K562 (cell line): ENCODE data around the gene TLR5. TPM values are rescaled to one million over a fixed set of nuclear protein-coding genes. Genes with fewer than 3 reads are reported as not detected.
A peak's percentile ranks its signal among the peaks of the same experiment; 100 is the strongest.

Experiments used
- ATAC-seq: fragments of 200-7000 bp; cut with Tn5 transposase; 3 replicates; pipeline ENCODE4 v1.9.1; 2020; ENCODE audit warnings: moderate library complexity
- BruUV-seq: library from RNA; stranded (reverse); fragments of 400-500 nt; replicated peaks from 2 replicates; lab custom pipeline; 2021; lab: Mats Ljungman, UMichigan
- CTCF ChIA-PET: fragments of 300-600 bp; formaldehyde crosslinking; extraction: SDS; loops from one replicate; lab custom pipeline; 2021; ENCODE audit warnings: low intra/inter-chr PET ratio; lab: Yijun Ruan, JAX
- POLR2A ChIA-PET: fragments of 300-600, 350-650 bp; sonication (Branson Sonifier 250); formaldehyde crosslinking; extraction: SDS; loops from one replicate; lab custom pipeline; 2021; ENCODE audit warnings: antibody characterized with exemption, inconsistent platforms; lab: Yijun Ruan, JAX
- DNase-seq, 4 experiments: peaks; one replicate each; pipeline versions ENCODE4 v3.0.0 to v3.0.0-alpha.2; 2011 to 2018; ENCODE audit warnings: low spot score in 3 of 4, mixed read lengths in 3 of 4; ENCODE audit errors: extremely low read depth in 1 of 4
- FAIRE-seq: peaks from 2 replicates; lab custom pipeline; 2011; peaks lifted over from hg19 to GRCh38; lab: Jason Lieb, UNC
- H2AFZ ChIP-seq: 2 replicates; pipeline ENCODE4 v1.6.0; 2011; ENCODE audit warnings: low read depth, low read length, control low read depth, inconsistent platforms
- H3K27ac ChIP-seq: fragments of 200-600 bp; 3 replicates; pipeline ENCODE4 v1.8.0; 2011; ENCODE audit warnings: low read depth, mild to moderate bottlenecking, control low read depth, inconsistent platforms, low read length, moderate library complexity, mixed read lengths; ENCODE audit errors: extremely low read depth
- H3K27me3 ChIP-seq, 2 experiments: fragments of 300-600 bp in 1 of 2; 2 replicates in 1 of 2; 3 replicates in 1 of 2; pipeline versions ENCODE4 v1.6.0 to v1.8.0; 2011; ENCODE audit warnings: inconsistent platforms in 2 of 2, low read length in 2 of 2, mild to moderate bottlenecking in 1 of 2, mixed read lengths in 1 of 2, moderate library complexity in 1 of 2; ENCODE audit not compliant: control insufficient read depth in 2 of 2, insufficient read depth in 2 of 2
- H3K36me3 ChIP-seq: fragments of 300-600 bp; 3 replicates; pipeline ENCODE4 v1.8.0; 2011; ENCODE audit warnings: mild to moderate bottlenecking, low read length, inconsistent platforms; ENCODE audit not compliant: control insufficient read depth, insufficient read depth
- H3K4me1 ChIP-seq, 2 experiments: fragments of 200-600 bp in 1 of 2; replicated peaks in 1 of 2; 2 replicates in 1 of 2; 3 replicates in 1 of 2; pipeline versions ENCODE4 v1.5.1 to v1.8.0; 2011; ENCODE audit warnings: inconsistent platforms in 2 of 2, low read length in 2 of 2, mild to moderate bottlenecking in 1 of 2, mixed read lengths in 1 of 2, moderate library complexity in 1 of 2; ENCODE audit not compliant: control insufficient read depth in 2 of 2, insufficient read depth in 2 of 2
- H3K4me2 ChIP-seq: 2 replicates; pipeline ENCODE4 v1.6.1; 2011; ENCODE audit warnings: low read length, control low read depth, inconsistent platforms, mixed read lengths; ENCODE audit not compliant: insufficient read depth
- H3K4me3 ChIP-seq: fragments of 200-600 bp; sonication (generic), shearing (Covaris generic); 2 replicates; pipeline ENCODE4 v1.5.1; 2016; ENCODE audit warnings: control low read depth, inconsistent platforms
- H3K79me2 ChIP-seq: fragments of 200-600 bp; 3 replicates; pipeline ENCODE4 v1.8.0; 2011; ENCODE audit warnings: low read length, inconsistent platforms; ENCODE audit not compliant: control insufficient read depth, insufficient read depth
- H3K9ac ChIP-seq, 2 experiments: 2 replicates each; pipeline versions ENCODE4 v1.6.0 to v1.6.1; 2011; ENCODE audit warnings: low read depth in 2 of 2, low read length in 2 of 2, control low read depth in 1 of 2, inconsistent platforms in 1 of 2, mild to moderate bottlenecking in 1 of 2, mixed read lengths in 1 of 2; ENCODE audit not compliant: insufficient read depth in 1 of 2
- H3K9me1 ChIP-seq: one replicate; pipeline ENCODE4 v1.6.0; 2011; ENCODE audit warnings: inconsistent platforms, mild to moderate bottlenecking, low read length, moderate library complexity; ENCODE audit not compliant: control insufficient read depth, insufficient read depth
- H3K9me3 ChIP-seq: replicated peaks from 2 replicates; pipeline ENCODE4 v1.5.1; 2011; ENCODE audit warnings: low read depth, low read length, inconsistent platforms; ENCODE audit not compliant: control insufficient read depth, insufficient read depth
- H4K20me1 ChIP-seq: replicated peaks from 2 replicates; pipeline ENCODE4 v1.6.1; 2011; ENCODE audit warnings: low read length, inconsistent platforms, mixed read lengths; ENCODE audit not compliant: control insufficient read depth, insufficient read depth
- ARID2 ChIP-seq: fragments of 450-650 bp; IDR thresholded peaks from 2 replicates; pipeline ENCODE4 v1.6.1; 2017; ENCODE audit warnings: antibody characterized with exemption, mild to moderate bottlenecking
- DACH1 ChIP-seq: fragments of 450-650 bp; IDR thresholded peaks from 2 replicates; pipeline ENCODE4 v1.6.1; 2018; ENCODE audit not compliant: partially characterized antibody
- DEAF1 ChIP-seq: fragments of 450-650 bp; formaldehyde crosslinking; IDR thresholded peaks from 2 replicates; pipeline ENCODE4 v1.4.0; 2020; ENCODE audit warnings: mild to moderate bottlenecking, moderate library complexity
- HDAC6 ChIP-seq: IDR thresholded peaks from 2 replicates; pipeline ENCODE4 v1.6.1; 2012; ENCODE audit warnings: low read depth, mild to moderate bottlenecking, control low read depth, inconsistent platforms, low read length, moderate library complexity
- MAZ ChIP-seq, 2 experiments: fragments of 450-650 bp in 1 of 2; sonication (generic) in 1 of 2; formaldehyde crosslinking; IDR thresholded peaks in 1 of 2; conservative IDR thresholded peaks in 1 of 2; 2 replicates each; pipeline versions ENCODE4 v1.4.0 to v1.5.0; 2020; ENCODE audit warnings: mild to moderate bottlenecking in 1 of 2, missing genetic modification reagents in 1 of 2
- MEIS2 ChIP-seq: fragments of 450-650 bp; IDR thresholded peaks from 2 replicates; pipeline ENCODE4 v1.6.1; 2014; ENCODE audit warnings: mild to moderate bottlenecking; ENCODE audit not compliant: partially characterized antibody
- NCOA4 ChIP-seq: fragments of 450-650 bp; IDR thresholded peaks from 2 replicates; pipeline ENCODE4 v1.6.1; 2018; ENCODE audit warnings: mild to moderate bottlenecking; ENCODE audit not compliant: partially characterized antibody
- RCOR1 ChIP-seq, 2 experiments: IDR thresholded peaks; 2 replicates each; pipeline ENCODE4 v1.6.1; 2012; ENCODE audit warnings: low read depth in 2 of 2, low read length in 2 of 2, borderline replicate concordance in 1 of 2, improper control_type of control experiment in 1 of 2
- REST ChIP-seq, 2 experiments: fragments of 450-650 bp; formaldehyde crosslinking in 1 of 2; IDR thresholded peaks; 2 replicates each; pipeline versions ENCODE4 v1.4.0 to v1.6.1; 2014 to 2020; ENCODE audit warnings: mild to moderate bottlenecking in 2 of 2, borderline replicate concordance in 1 of 2, low read depth in 1 of 2
- SMARCB1 ChIP-seq: IDR thresholded peaks from 2 replicates; pipeline ENCODE4 v1.6.1; 2011; ENCODE audit warnings: improper control_type of control experiment, low read depth; ENCODE audit not compliant: insufficient read length
- SRSF7 ChIP-seq: fragments of 200-400 bp; formaldehyde crosslinking; optimal IDR thresholded peaks from 2 replicates; pipeline ENCODE3; 2017; ENCODE audit warnings: mild to moderate bottlenecking, low read depth, low read length
- ZNF143 ChIP-seq: sonication (generic); formaldehyde crosslinking; IDR thresholded peaks from 2 replicates; pipeline ENCODE4 v1.9.0; 2022; ENCODE audit warnings: mild to moderate bottlenecking, missing genetic modification reagents
- ZNF717 ChIP-seq: fragments of 250-450 bp; sonication (Bioruptor Pico); IDR thresholded peaks from 2 replicates; pipeline ENCODE4 v1.5.0; 2021
- WGBS: fragments of 100-300 bp; shearing (Covaris generic); methylation state at CpG from one replicate; pipeline ENCODE4 v1.1.6; 2016; ENCODE audit warnings: low coverage, mixed read lengths; ENCODE audit not compliant: insufficient coverage; ENCODE audit errors: missing lambda C conversion rate; 5-methylcytosine and 5-hydroxymethylcytosine counted together
- in situ Hi-C: fragments of 300-500 bp; cut with MboI; formaldehyde crosslinking; loops from 4 replicates; pipeline ENCODE4 v1.15.0; 2018; ENCODE audit warnings: inconsistent platforms, mixed read lengths
- intact Hi-C: fragments of 100-400 bp; cut with micrococcal nuclease; formaldehyde crosslinking; loops from 2 replicates; pipeline ENCODE4 v1.14.2; 2022
- polyA plus RNA-seq, 8 experiments: library from polyadenylated mRNA; depleted of rRNA in 4 of 8; stranded (reverse) in 5 of 8; unstranded in 3 of 8; fragments of >200 nt; fragmentation: Nextera tagmentation in 2 of 8; fragmentation: Illumina TruSeq in 1 of 8; extraction: Ambion mirVana in 2 of 8; extraction: Trizol in 1 of 8; gene quantifications; 2 replicates each; pipeline versions ENCODE4 v1.2.1 to v1.2.3, GENCODE V29; 2011 to 2014; ENCODE audit warnings: inconsistent platforms in 1 of 8, missing spikeins in 1 of 8
- total RNA-seq, 7 experiments: library from RNA; depleted of rRNA in 6 of 7; stranded (reverse); fragments of >200 nt in 6 of 7; fragmentation: Illumina TruSeq in 2 of 7; extraction: Trizol in 2 of 7; gene quantifications; 2 replicates each; pipeline versions ENCODE4 v1.2.1 to v1.2.3, GENCODE V29; 2011 to 2021; ENCODE audit warnings: low replicate concordance in 1 of 7

TLR5 gene
- total and polyA plus RNA-seq, 9 of the 15 experiments (the other 6 are each of a cell fraction or from before 2014, with no cell fraction given) = 0.93 to 7.4 (median 1.9) TPM

GRCh38 chr1:223175032-223175431 is 32.0 kb upstream of the TLR5 start:
- Histone ChIP-seq H4K20me1 (no peaks in the 10 kb centered on the region), H3K4me1 (no peaks in the 10 kb centered on the region; a peak in 2 of 5 replicates)
- TF ChIP-seq ZNF717 (CRISPR knock-in tag) = no peak
- no peak for TF ChIP-seq HDAC6
- TF ChIP-seq MAZ (CRISPR knock-in tag; conservative IDR thresholded peaks at IDR 0.05 in 1 of 2, IDR thresholded peaks at IDR 0.05 in 1 of 2) = peak in 1 of 2 experiments; percentile 18; a peak in 1 of 4 replicates
- 0 out of 2 replicates have a peak, but pooled peaks have one; percentile 47 for TF ChIP-seq ARID2
- no peak for TF ChIP-seq SMARCB1
- TF ChIP-seq REST (IDR thresholded peaks at IDR 0.05; ENCODE audit: borderline replicate concordance) = peak; percentile 69; the same call in 1 of the 2 replicates
- TF ChIP-seq REST (CRISPR knock-in tag; IDR thresholded peaks at IDR 0.05; ENCODE audit: low read depth) = no peak
- TF ChIP-seq SRSF7 = no peak
- peak; percentile 93 for TF ChIP-seq MEIS2
- no peak for TF ChIP-seq ZNF143
- no peak for TF ChIP-seq DACH1
- peak; percentile 84 for TF ChIP-seq DEAF1 (CRISPR knock-in tag)
- TF ChIP-seq NCOA4 = no peak
- TF ChIP-seq RCOR1 (IDR thresholded peaks at IDR 0.05; ENCODE audit: borderline replicate concordance in 1 of 2, low read depth in 2 of 2, low read length in 2 of 2) = peak in 1 of 2 experiments; percentile 72; a peak in 2 of 4 replicates

More at GRCh38 chr1:223175032-223175431, 32.0 kb upstream of the TLR5 start:
- WGBS = 6% methylated on average over 4 of the region's 4 CpGs
- no peak overlapping the region for H3K4me3 ChIP-seq
- CTCF ChIA-PET = interaction anchor here (0.5 to 0.9 kb wide), 2 partner anchors 181 to 1166 kb away, joined by 3 to 4 read pairs; no protein-coding TSS in a partner anchor
- intact Hi-C loops (loop anchor here (1.0 to 5.0 kb wide), 4 partner anchors 69 to 504 kb away; no protein-coding TSS in a partner anchor), in situ Hi-C loops (no loop called here)
- BruUV-seq = no TSS peak
- H3K9me3 ChIP-seq = no peaks in the 10 kb centered on the region
- no peak overlapping the region for H3K4me2 ChIP-seq
- no peak overlapping the region for H3K9ac ChIP-seq
- H3K27me3 ChIP-seq = no peaks in the 10 kb centered on the region; a peak in 1 of 5 replicates
- DNase-seq = peak in 2 of 4 experiments; percentile 52 to 61
- no peaks in the 10 kb centered on the region for H3K9me1 ChIP-seq
- no peak overlapping the region for H3K27ac ChIP-seq
- POLR2A ChIA-PET = interaction anchor here (0.8 to 1.7 kb wide), 2 partner anchors 11 to 40 kb away, joined by 3 to 6 read pairs; no protein-coding TSS in a partner anchor
- peak; percentile 55 for FAIRE-seq
- no peaks in the 10 kb centered on the region for H3K79me2 ChIP-seq
- no peak overlapping the region for H2AFZ ChIP-seq
- ATAC-seq = peak; percentile 96
- no peaks in the 10 kb centered on the region for H3K36me3 ChIP-seq
